Kidney (tissue), 14 donors: Measurements from ENCODE around the gene TRAPPC12. TPM values are rescaled to one million over a fixed set of nuclear protein-coding genes. Genes with fewer than 3 reads are reported as not detected.
"Not testable (repeated sequence)": the region's sequence is repeated elsewhere in the genome, so short reads cannot be mapped to it uniquely, and the experiment has no call there.

Experiments used
- DNase-seq, 5 donors: peaks; one replicate each; pipeline ENCODE4 v3.0.0-alpha.2; 2013 to 2020
- FAIRE-seq: peaks from 2 replicates; lab custom pipeline; 2012; peaks lifted over from hg19 to GRCh38; lab: Jason Lieb, UNC
- H3K27ac ChIP-seq, 2 donors: one replicate each; pipeline ENCODE4 v1.7.0; 2013; ENCODE audit warnings: low read depth in 2 of 2, low read length in 2 of 2, inconsistent platforms in 1 of 2
- H3K27me3 ChIP-seq: one replicate; pipeline ENCODE4 v1.7.1; 2013; ENCODE audit warnings: low read length, inconsistent platforms; ENCODE audit not compliant: control insufficient read depth, insufficient read depth
- H3K36me3 ChIP-seq, 3 donors: one replicate each; pipeline versions ENCODE4 v1.7.0 to v1.7.1; 2013; ENCODE audit warnings: low read length in 3 of 3, control low read depth in 1 of 3, inconsistent platforms in 1 of 3; ENCODE audit not compliant: insufficient read depth in 3 of 3, control insufficient read depth in 2 of 3
- H3K4me1 ChIP-seq, 3 donors: one replicate each; pipeline versions ENCODE4 v1.7.0 to v1.7.1; 2013; ENCODE audit warnings: low read length in 3 of 3, inconsistent platforms in 1 of 3, low read depth in 1 of 3; ENCODE audit not compliant: control insufficient read depth in 2 of 3, insufficient read depth in 2 of 3
- H3K4me3 ChIP-seq, 3 donors: one replicate each; pipeline versions ENCODE4 v1.7.0 to v1.8.1; 2013; ENCODE audit warnings: low read length in 3 of 3, control low read depth in 1 of 3, inconsistent platforms in 1 of 3
- H3K9ac ChIP-seq, 3 donors: one replicate each; pipeline versions ENCODE4 v1.7.0 to v1.7.1; 2013; ENCODE audit warnings: low read length in 3 of 3, control low read depth in 1 of 3, inconsistent platforms in 1 of 3
- H3K9me3 ChIP-seq, 3 donors: one replicate each; pipeline versions ENCODE4 v1.7.0 to v1.7.1; 2013; ENCODE audit warnings: low read length in 3 of 3, control low read depth in 1 of 3, inconsistent platforms in 1 of 3; ENCODE audit not compliant: control insufficient read depth in 2 of 3, insufficient read depth in 1 of 3
- intact Hi-C: fragments of 100-400 bp; cut with DNase I; formaldehyde crosslinking; loops from one replicate; pipeline ENCODE4 v1.11.1; 2022
- polyA plus RNA-seq: library from polyadenylated mRNA; stranded (reverse); fragments of 350-450 nt; fragmentation: Illumina TruSeq; extraction: RNeasy Lipid Tissue Mini Kit (QIAGEN cat#74804); gene quantifications from one replicate; pipeline ENCODE4 v1.2.3, GENCODE V29; 2014; ENCODE audit warnings: low read depth, low replicate concordance; ENCODE audit not compliant: insufficient read depth
- total RNA-seq: library from RNA; stranded (reverse); fragmentation: NEBNext Ultra II Directional; extraction: Animal tissue kit (Norgen Biotek cat#: 25700); gene quantifications from one replicate; pipeline ENCODE4 v1.2.1, GENCODE V29; 2021
- TF ChIP-seq, protein P1 (sequence below): IDR thresholded peaks from 3 replicates; pipeline ENCODE4 v1.5.1; 2012; ENCODE audit warnings: mild to moderate bottlenecking, moderate library complexity, borderline replicate concordance; ENCODE audit not compliant: insufficient read depth; ENCODE audit errors: extremely low read depth
- donor health status: control.
- donor health status: control.
- donor health status: control.
- donor health status: control.
- donor health status: control.
- donor health status: DM: yes; HTN: yes; CAD: no.
- donor health status: Normal renal cell carcinoma (clear cell type).

Gene TRAPPC12
- total and polyA plus RNA-seq, 2 donors from 2014 or later = 81.6 to 104 TPM

- TF ChIP-seq, protein P1, sequence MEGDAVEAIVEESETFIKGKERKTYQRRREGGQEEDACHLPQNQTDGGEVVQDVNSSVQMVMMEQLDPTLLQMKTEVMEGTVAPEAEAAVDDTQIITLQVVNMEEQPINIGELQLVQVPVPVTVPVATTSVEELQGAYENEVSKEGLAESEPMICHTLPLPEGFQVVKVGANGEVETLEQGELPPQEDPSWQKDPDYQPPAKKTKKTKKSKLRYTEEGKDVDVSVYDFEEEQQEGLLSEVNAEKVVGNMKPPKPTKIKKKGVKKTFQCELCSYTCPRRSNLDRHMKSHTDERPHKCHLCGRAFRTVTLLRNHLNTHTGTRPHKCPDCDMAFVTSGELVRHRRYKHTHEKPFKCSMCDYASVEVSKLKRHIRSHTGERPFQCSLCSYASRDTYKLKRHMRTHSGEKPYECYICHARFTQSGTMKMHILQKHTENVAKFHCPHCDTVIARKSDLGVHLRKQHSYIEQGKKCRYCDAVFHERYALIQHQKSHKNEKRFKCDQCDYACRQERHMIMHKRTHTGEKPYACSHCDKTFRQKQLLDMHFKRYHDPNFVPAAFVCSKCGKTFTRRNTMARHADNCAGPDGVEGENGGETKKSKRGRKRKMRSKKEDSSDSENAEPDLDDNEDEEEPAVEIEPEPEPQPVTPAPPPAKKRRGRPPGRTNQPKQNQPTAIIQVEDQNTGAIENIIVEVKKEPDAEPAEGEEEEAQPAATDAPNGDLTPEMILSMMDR = no peak
- H3K27ac ChIP-seq = no peak overlapping the region
- DNase-seq (no peak), FAIRE-seq (no peak)
- H3K9ac ChIP-seq = no peak overlapping the region
- H3K4me3 ChIP-seq = no peak overlapping the region
- H3K27me3 ChIP-seq = no peaks in the 10 kb centered on the region
- peaks cover 0 to 6% (median 0%) of the 10 kb centered on the region in 3 donors for H3K4me1 ChIP-seq
- no peaks in the 10 kb centered on the region for H3K9me3 ChIP-seq
- intact Hi-C loops = no loop called here
- no peaks in the 10 kb centered on the region for H3K36me3 ChIP-seq
Observed at GRCh38 chr2:3365219-3365618, 14.3 kb upstream of the TRAPPC12 start.

- no peaks in the 10 kb centered on the region for H3K4me1 ChIP-seq
- H3K4me3 ChIP-seq = no peak overlapping the region
- H3K9me3 ChIP-seq = no peaks in the 10 kb centered on the region
- no peak overlapping the region for H3K9ac ChIP-seq
- H3K27me3 ChIP-seq = no peaks in the 10 kb centered on the region
- no peaks in the 10 kb centered on the region for H3K36me3 ChIP-seq
- intact Hi-C loops = no loop called here
- FAIRE-seq = no peak
- DNase-seq = no peak
- TF ChIP-seq, protein P1 = no peak
- H3K27ac ChIP-seq = no peak overlapping the region
Observed at GRCh38 chr2:3368261-3368722, 11.2 kb upstream of the TRAPPC12 start.

DNA sequence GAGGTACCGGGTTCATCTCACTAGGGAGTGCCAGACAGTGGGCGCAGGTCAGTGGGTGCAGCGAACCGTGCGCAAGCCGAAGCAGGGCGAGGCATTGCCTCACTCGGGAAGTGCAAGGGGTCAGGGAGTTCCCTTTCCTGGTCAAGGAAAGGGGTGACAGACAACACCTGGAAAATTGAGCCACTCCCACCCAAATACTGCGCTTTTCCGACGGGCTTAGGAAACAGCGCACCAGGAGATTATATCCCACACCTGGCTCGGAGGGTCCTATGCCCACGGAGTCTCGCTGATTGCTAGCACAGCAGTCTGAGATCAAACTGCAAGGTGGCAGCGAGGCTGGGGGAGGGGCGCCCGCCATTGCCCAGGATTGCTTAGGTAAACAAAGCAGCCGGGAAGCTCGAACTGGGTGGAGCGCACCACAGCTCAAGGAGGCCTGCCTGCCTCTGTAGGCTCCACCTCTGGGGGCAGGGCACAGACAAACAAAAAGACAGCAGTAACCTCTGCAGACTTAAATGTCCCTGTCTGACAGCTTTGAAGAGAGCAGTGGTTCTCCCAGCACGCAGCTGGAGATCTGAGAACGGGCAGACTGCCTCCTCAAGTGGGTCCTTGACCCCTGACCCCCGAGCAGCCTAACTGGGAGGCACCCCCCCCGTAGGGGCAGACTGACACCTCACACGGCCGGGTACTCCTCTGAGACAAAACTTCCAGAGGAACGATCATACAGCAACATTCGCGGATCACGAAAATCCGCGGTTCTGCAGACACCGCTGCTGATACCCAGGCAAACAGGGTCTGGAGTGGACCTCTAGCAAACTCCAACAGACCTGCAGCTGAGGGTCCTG is 9.9 kb upstream of the TRAPPC12 start:
- H3K4me3 ChIP-seq, H3K36me3 ChIP-seq, H3K27ac ChIP-seq, H3K9ac ChIP-seq, H3K27me3 ChIP-seq, intact Hi-C loops, H3K4me1 ChIP-seq, FAIRE-seq, DNase-seq, H3K9me3 ChIP-seq: not testable (repeated sequence)

GRCh38 chr2:3376821-3377220 is 2.7 kb upstream of the TRAPPC12 start:
- DNase-seq = no peak
- no peaks in the 10 kb centered on the region for H3K36me3 ChIP-seq
- intact Hi-C loops = no loop called here
- H3K27ac ChIP-seq = no peak overlapping the region
- peaks cover 0 to 24% (median 20%) of the 10 kb centered on the region in 3 donors for H3K4me1 ChIP-seq
- peak overlapping the region; percentile 83 to 93 (median 90) for H3K4me3 ChIP-seq
- TF ChIP-seq, protein P1 = no peak
- FAIRE-seq = no peak
- H3K27me3 ChIP-seq = no peaks in the 10 kb centered on the region
- peak overlapping the region in 2 of 3 donors; percentile 79 to 82 for H3K9ac ChIP-seq
- H3K9me3 ChIP-seq = no peaks in the 10 kb centered on the region
